HepG2 (cell line): ENCODE data around the gene ANKRD13C. TPM values are rescaled to one million over a fixed set of nuclear protein-coding genes. Genes with fewer than 3 reads are reported as not detected.

ENCODE experiments used
- ATAC-seq: fragments of 200-7000 bp; cut with Tn5 transposase; 3 replicates; pipeline ENCODE4 v1.9.1; 2020; ENCODE audit warnings: mild to moderate bottlenecking, moderate library complexity
- BruUV-seq: library from RNA; stranded (reverse); fragments of 400-500 nt; replicated peaks from 2 replicates; lab custom pipeline; 2021; lab: Mats Ljungman, UMichigan
- CTCF ChIA-PET: fragments of 300-600 bp; formaldehyde crosslinking; extraction: SDS; loops from one replicate; lab custom pipeline; 2021; ENCODE audit warnings: low total read pairs, inconsistent platforms, low intra/inter-chr PET ratio; lab: Yijun Ruan, JAX
- POLR2A ChIA-PET: fragments of 350-600 bp; sonication (Branson Sonifier 250); formaldehyde crosslinking; loops from one replicate; lab custom pipeline; 2020; ENCODE audit warnings: antibody characterized with exemption, inconsistent platforms; lab: Yijun Ruan, JAX
- DNase-seq: peaks from one replicate; pipeline ENCODE4 v3.0.0-alpha.2; 2015; ENCODE audit warnings: low spot score
- FAIRE-seq: peaks from 3 replicates; lab custom pipeline; 2011; peaks lifted over from hg19 to GRCh38; lab: Jason Lieb, UNC
- H2AFZ ChIP-seq: one replicate; pipeline ENCODE4 v1.6.1; 2011; ENCODE audit warnings: low read length, inconsistent platforms
- H3K27ac ChIP-seq: fragments of 300-600 bp; 3 replicates; pipeline ENCODE4 v1.8.0; 2011; ENCODE audit warnings: mixed run types, mild to moderate bottlenecking, mixed read lengths, low read length, inconsistent platforms; ENCODE audit not compliant: insufficient read depth; ENCODE audit errors: extremely low read length
- H3K27me3 ChIP-seq, 2 experiments: fragments of 200-600 bp in 1 of 2; 2 replicates in 1 of 2; 3 replicates in 1 of 2; pipeline versions ENCODE4 v1.6.0 to v1.8.0; 2011; ENCODE audit warnings: low read length in 2 of 2, mild to moderate bottlenecking in 2 of 2, moderate library complexity in 2 of 2, inconsistent platforms in 1 of 2; ENCODE audit not compliant: insufficient read depth in 2 of 2, control insufficient read depth in 1 of 2
- H3K36me3 ChIP-seq, 2 experiments: fragments of 200-600 bp in 1 of 2; replicated peaks in 1 of 2; 2 replicates in 1 of 2; 3 replicates in 1 of 2; pipeline versions ENCODE4 v1.5.1 to v1.8.0; 2011; ENCODE audit warnings: low read length in 2 of 2, inconsistent platforms in 1 of 2; ENCODE audit not compliant: insufficient read depth in 2 of 2, control insufficient read depth in 1 of 2
- H3K4me1 ChIP-seq: 2 replicates; pipeline ENCODE4 v1.5.1; 2012; ENCODE audit warnings: low read length, inconsistent platforms; ENCODE audit not compliant: insufficient read depth
- H3K4me2 ChIP-seq: 2 replicates; pipeline ENCODE4 v1.6.0; 2011; ENCODE audit warnings: low read depth, low read length, inconsistent platforms
- H3K4me3 ChIP-seq, 3 experiments: fragments of 200-600 bp in 1 of 3; sonication (generic), shearing (Covaris generic) in 1 of 3; replicated peaks in 1 of 3; 2 replicates each; pipeline ENCODE4 v1.5.1; 2011 to 2016; ENCODE audit warnings: low read length in 3 of 3, inconsistent platforms in 2 of 3, low read depth in 2 of 3, mild to moderate bottlenecking in 2 of 3, control low read depth in 1 of 3, mixed read lengths in 1 of 3; ENCODE audit not compliant: insufficient read depth in 1 of 3
- H3K79me2 ChIP-seq: one replicate; pipeline ENCODE4 v1.6.1; 2011; ENCODE audit warnings: low read length, inconsistent platforms; ENCODE audit not compliant: insufficient read depth
- H3K9ac ChIP-seq: 2 replicates; pipeline ENCODE4 v1.6.0; 2011; ENCODE audit warnings: mild to moderate bottlenecking, low read depth, low read length, inconsistent platforms; ENCODE audit not compliant: insufficient read depth
- H3K9me3 ChIP-seq: 2 replicates; pipeline ENCODE4 v1.5.1; 2012; ENCODE audit warnings: mild to moderate bottlenecking, low read length
- H4K20me1 ChIP-seq: 2 replicates; pipeline ENCODE4 v1.6.0; 2011; ENCODE audit warnings: inconsistent platforms, mild to moderate bottlenecking, low read length, moderate library complexity; ENCODE audit not compliant: insufficient read depth
- HDAC1 ChIP-seq: sonication (generic); formaldehyde crosslinking; IDR thresholded peaks from 2 replicates; pipeline ENCODE4 v1.5.1; 2020; ENCODE audit warnings: mild to moderate bottlenecking, missing genetic modification reagents
- IKZF4 ChIP-seq: sonication (generic); formaldehyde crosslinking; IDR thresholded peaks from 2 replicates; pipeline ENCODE4 v1.5.1; 2020; ENCODE audit warnings: borderline replicate concordance, mild to moderate bottlenecking, low read depth, missing genetic modification reagents; ENCODE audit errors: not compliant biosample characterization
- MNT ChIP-seq: fragments of 450-650 bp; IDR thresholded peaks from 2 replicates; pipeline ENCODE4 v1.6.1; 2016
- MYNN ChIP-seq: sonication (generic); formaldehyde crosslinking; IDR thresholded peaks from 2 replicates; pipeline ENCODE4 v1.4.0; 2020; ENCODE audit warnings: mild to moderate bottlenecking, low read depth, missing genetic modification reagents
- NCOA1 ChIP-seq: sonication (generic); formaldehyde crosslinking; IDR thresholded peaks from 2 replicates; pipeline ENCODE4 v1.9.0; 2021; ENCODE audit warnings: missing genetic modification reagents
- NFRKB ChIP-seq: fragments of 450-650 bp; IDR thresholded peaks from 2 replicates; pipeline ENCODE4 v1.6.1; 2017
- NFYC ChIP-seq: IDR thresholded peaks from 2 replicates; pipeline ENCODE4 v1.6.1; 2016; ENCODE audit warnings: missing genetic modification reagents, missing compliant biosample characterization
- PATZ1 ChIP-seq: sonication (generic); formaldehyde crosslinking; IDR thresholded peaks from 2 replicates; pipeline ENCODE4 v1.4.0; 2020; ENCODE audit warnings: missing genetic modification reagents
- PRDM4 ChIP-seq: sonication (generic); formaldehyde crosslinking; IDR thresholded peaks from 2 replicates; pipeline ENCODE4 v1.9.0; 2021; ENCODE audit warnings: missing genetic modification reagents, borderline replicate concordance
- ZBTB25 ChIP-seq: IDR thresholded peaks from 2 replicates; pipeline ENCODE4 v1.6.1; 2018; ENCODE audit warnings: missing genetic modification reagents
- ZFP1 ChIP-seq: IDR thresholded peaks from 2 replicates; pipeline ENCODE4 v1.6.1; 2016
- ZNF337 ChIP-seq: sonication (generic); formaldehyde crosslinking; IDR thresholded peaks from 2 replicates; pipeline ENCODE4 v1.5.1; 2020; ENCODE audit warnings: missing genetic modification reagents, low read depth, mild to moderate bottlenecking, borderline replicate concordance
- ZNF652 ChIP-seq: IDR thresholded peaks from 2 replicates; pipeline ENCODE4 v1.6.1; 2016; ENCODE audit warnings: low read depth, borderline replicate concordance
- ZNF670 ChIP-seq: sonication (generic); formaldehyde crosslinking; IDR thresholded peaks from 2 replicates; pipeline ENCODE4 v1.8.0; 2022; ENCODE audit warnings: mild to moderate bottlenecking, missing genetic modification reagents, borderline replicate concordance
- ZNF746 ChIP-seq: sonication (generic); formaldehyde crosslinking; IDR thresholded peaks from 2 replicates; pipeline ENCODE4 v1.8.0; 2022; ENCODE audit warnings: mild to moderate bottlenecking, missing genetic modification reagents
- ZNF749 ChIP-seq: sonication (generic); formaldehyde crosslinking; IDR thresholded peaks from 2 replicates; pipeline ENCODE4 v1.8.0; 2022; ENCODE audit warnings: mild to moderate bottlenecking, missing genetic modification reagents, moderate library complexity, borderline replicate concordance
- ZNF83 ChIP-seq: sonication (generic); formaldehyde crosslinking; IDR thresholded peaks from 2 replicates; pipeline ENCODE4 v1.4.0; 2020; ENCODE audit warnings: missing genetic modification reagents, mild to moderate bottlenecking, borderline replicate concordance
- WGBS: methylation state at CpG from one replicate; pipeline ENCODE4 v1.1.6; 2017; ENCODE audit warnings: low lambda C conversion rate; 5-methylcytosine and 5-hydroxymethylcytosine counted together
- in situ Hi-C: cut with HindIII; loops from 2 replicates; pipeline ENCODE4 v1.10.0; 2017; ENCODE audit warnings: low pct_unique_long_range_greater_than_20kb; ENCODE audit not compliant: extremely low pct_ligation_motif_present
- intact Hi-C: fragments of 100-400 bp; cut with micrococcal nuclease; formaldehyde crosslinking; loops from one replicate; pipeline ENCODE4 v1.10.0; 2022; ENCODE audit not compliant: unreplicated experiment
- polyA plus RNA-seq, 8 experiments: library from polyadenylated mRNA; depleted of rRNA in 3 of 8; stranded (reverse) in 7 of 8; unstranded in 1 of 8; fragments of >200 nt; fragmentation: Illumina TruSeq in 4 of 8; extraction: Trizol in 4 of 8; gene quantifications; 2 replicates each; pipeline versions ENCODE4 v1.2.1 to v1.2.3, GENCODE V29; 2011 to 2016; ENCODE audit warnings: low read depth in 4 of 8, missing spikeins in 1 of 8, mixed read lengths in 1 of 8; ENCODE audit not compliant: insufficient read depth in 1 of 8
- total RNA-seq, 5 experiments: library from RNA; depleted of rRNA; stranded (reverse); fragments of >200 nt; fragmentation: Illumina TruSeq; extraction: Trizol; gene quantifications; 2 replicates each; pipeline ENCODE4 v1.2.3, GENCODE V29; 2016; ENCODE audit warnings: low read depth in 1 of 5

ANKRD13C gene
- total and polyA plus RNA-seq, 2 of the 13 experiments (the other 11 are each of a cell fraction or from before 2014, with no cell fraction given): 6.2 to 17.6 TPM

GRCh38 chr1:70277875-70278274, 76.6 kb downstream of the ANKRD13C start:
- ChIA-PET POLR2A (no interaction called here), CTCF (no interaction called here)
- no TSS peak for BruUV-seq
- no peak overlapping the region for H3K9ac ChIP-seq
- H2AFZ ChIP-seq: no peak overlapping the region
- H3K4me3 ChIP-seq: no peak overlapping the region
- no peak for DNase-seq
- FAIRE-seq: no peak
- H3K27me3 ChIP-seq: no peaks in the 10 kb centered on the region
- 99% methylated on average over 5 of the region's 5 CpGs for WGBS
- H3K4me1 ChIP-seq: no peaks in the 10 kb centered on the region
- H3K79me2 ChIP-seq: no peaks in the 10 kb centered on the region
- H4K20me1 ChIP-seq: no peaks in the 10 kb centered on the region
- no peak for ATAC-seq
- in situ Hi-C loops (no loop called here), intact Hi-C loops (no loop called here)
- no peak overlapping the region for H3K27ac ChIP-seq
- H3K9me3 ChIP-seq: no peaks in the 10 kb centered on the region
- no peak overlapping the region for H3K4me2 ChIP-seq
- peaks cover 0 to 13% of the 10 kb centered on the region in 2 experiments; a peak in 2 of 5 replicates for H3K36me3 ChIP-seq
- TF ChIP-seq ZNF337 (CRISPR knock-in tag): no peak
- TF ChIP-seq NFYC (CRISPR knock-in tag): no peak
- TF ChIP-seq ZNF670: no peak
- no peak for TF ChIP-seq MNT
- no peak for TF ChIP-seq MYNN (CRISPR knock-in tag)
- TF ChIP-seq PATZ1 (CRISPR knock-in tag): no peak
- TF ChIP-seq ZNF746 (CRISPR knock-in tag): no peak
- no peak for TF ChIP-seq ZNF749
- TF ChIP-seq HDAC1 (CRISPR knock-in tag): no peak
- no peak for TF ChIP-seq PRDM4
- no peak for TF ChIP-seq ZNF652 (CRISPR knock-in tag)
- TF ChIP-seq IKZF4 (CRISPR knock-in tag): no peak
- TF ChIP-seq NCOA1 (CRISPR knock-in tag): no peak
- TF ChIP-seq ZFP1 (CRISPR knock-in tag): no peak
- no peak for TF ChIP-seq ZBTB25 (CRISPR knock-in tag)
- TF ChIP-seq ZNF83 (CRISPR knock-in tag): no peak
- TF ChIP-seq NFRKB: no peak
